GM23338 (cell line): ENCODE results near the gene HDAC3.

Experiments
- CTCF ChIP-seq, 2 experiments: fragments of 200-600 bp in 1 of 2; sonication (generic) in 1 of 2; conservative IDR thresholded peaks; 2 replicates each; pipeline versions ENCODE4 v1.5.1 to v1.6.1; 2016 to 2017; ENCODE audit warnings: antibody characterized with exemption in 2 of 2, low read depth in 2 of 2, mild to moderate bottlenecking in 2 of 2, moderate library complexity in 1 of 2
- EZH2 ChIP-seq: fragments of 200-600 bp; sonication (generic); IDR thresholded peaks from one replicate; pipeline ENCODE4 v1.8.0; 2017; ENCODE audit warnings: antibody characterized with exemption, mild to moderate bottlenecking, low read depth; ENCODE audit not compliant: unreplicated experiment
- POLR2AphosphoS5 ChIP-seq: IDR thresholded peaks from 2 replicates; pipeline ENCODE4 v1.6.1; 2016; ENCODE audit warnings: antibody characterized with exemption, low read depth

GRCh38 chr5:141640051-141640415 is 3.4 kb upstream of the HDAC3 start:
- TF ChIP-seq EZH2: no peak
- no peak for TF ChIP-seq POLR2AphosphoS5
- TF ChIP-seq CTCF (conservative IDR thresholded peaks at IDR 0.05; ENCODE audit: low read depth in 2 of 2): no peak
